Kidney (tissue), 14 donors: Measurements from ENCODE around the gene PHACTR3. TPM values are rescaled to one million over a fixed set of nuclear protein-coding genes. Genes with fewer than 3 reads are reported as not detected.

Source experiments
- DNase-seq, 5 donors: peaks; one replicate each; pipeline ENCODE4 v3.0.0-alpha.2; 2013 to 2020
- FAIRE-seq: peaks from 2 replicates; lab custom pipeline; 2012; peaks lifted over from hg19 to GRCh38; lab: Jason Lieb, UNC
- H3K27ac ChIP-seq, 2 donors: one replicate each; pipeline ENCODE4 v1.7.0; 2013; ENCODE audit warnings: low read depth in 2 of 2, low read length in 2 of 2, inconsistent platforms in 1 of 2
- H3K27me3 ChIP-seq: one replicate; pipeline ENCODE4 v1.7.1; 2013; ENCODE audit warnings: low read length, inconsistent platforms; ENCODE audit not compliant: control insufficient read depth, insufficient read depth
- H3K36me3 ChIP-seq, 3 donors: one replicate each; pipeline versions ENCODE4 v1.7.0 to v1.7.1; 2013; ENCODE audit warnings: low read length in 3 of 3, control low read depth in 1 of 3, inconsistent platforms in 1 of 3; ENCODE audit not compliant: insufficient read depth in 3 of 3, control insufficient read depth in 2 of 3
- H3K4me1 ChIP-seq, 3 donors: one replicate each; pipeline versions ENCODE4 v1.7.0 to v1.7.1; 2013; ENCODE audit warnings: low read length in 3 of 3, inconsistent platforms in 1 of 3, low read depth in 1 of 3; ENCODE audit not compliant: control insufficient read depth in 2 of 3, insufficient read depth in 2 of 3
- H3K4me3 ChIP-seq, 3 donors: one replicate each; pipeline versions ENCODE4 v1.7.0 to v1.8.1; 2013; ENCODE audit warnings: low read length in 3 of 3, control low read depth in 1 of 3, inconsistent platforms in 1 of 3
- H3K9ac ChIP-seq, 3 donors: one replicate each; pipeline versions ENCODE4 v1.7.0 to v1.7.1; 2013; ENCODE audit warnings: low read length in 3 of 3, control low read depth in 1 of 3, inconsistent platforms in 1 of 3
- H3K9me3 ChIP-seq, 3 donors: one replicate each; pipeline versions ENCODE4 v1.7.0 to v1.7.1; 2013; ENCODE audit warnings: low read length in 3 of 3, control low read depth in 1 of 3, inconsistent platforms in 1 of 3; ENCODE audit not compliant: control insufficient read depth in 2 of 3, insufficient read depth in 1 of 3
- CTCF ChIP-seq: IDR thresholded peaks from 3 replicates; pipeline ENCODE4 v1.5.1; 2012; ENCODE audit warnings: mild to moderate bottlenecking, moderate library complexity, borderline replicate concordance; ENCODE audit not compliant: insufficient read depth; ENCODE audit errors: extremely low read depth
- intact Hi-C: fragments of 100-400 bp; cut with DNase I; formaldehyde crosslinking; loops from one replicate; pipeline ENCODE4 v1.11.1; 2022
- polyA plus RNA-seq: library from polyadenylated mRNA; stranded (reverse); fragments of 350-450 nt; fragmentation: Illumina TruSeq; extraction: RNeasy Lipid Tissue Mini Kit (QIAGEN cat#74804); gene quantifications from one replicate; pipeline ENCODE4 v1.2.3, GENCODE V29; 2014; ENCODE audit warnings: low read depth, low replicate concordance; ENCODE audit not compliant: insufficient read depth
- total RNA-seq: library from RNA; stranded (reverse); fragmentation: NEBNext Ultra II Directional; extraction: Animal tissue kit (Norgen Biotek cat#: 25700); gene quantifications from one replicate; pipeline ENCODE4 v1.2.1, GENCODE V29; 2021
- donor health status: control.
- donor health status: control.
- donor health status: control.
- donor health status: control.
- donor health status: control.
- donor health status: DM: yes; HTN: yes; CAD: no.
- donor health status: Normal renal cell carcinoma (clear cell type).

The PHACTR3 gene
- total and polyA plus RNA-seq, 2 donors from 2014 or later = 1.7 to 12.3 TPM

GRCh38 chr20:59823030-59823423 lies 218.7 kb downstream of the PHACTR3 start:
- FAIRE-seq (no peak), DNase-seq (no peak)
- intact Hi-C loops = no loop called here
- no peaks in the 10 kb centered on the region for H3K27me3 ChIP-seq
- no peak for TF ChIP-seq CTCF
- H3K9me3 ChIP-seq = no peaks in the 10 kb centered on the region
- H3K9ac ChIP-seq = peak overlapping the region in 1 of 3 donors; percentile 34
- H3K36me3 ChIP-seq = no peaks in the 10 kb centered on the region
- no peaks in the 10 kb centered on the region for H3K4me1 ChIP-seq
- H3K4me3 ChIP-seq = no peak overlapping the region
- H3K27ac ChIP-seq = no peak overlapping the region

DNA sequence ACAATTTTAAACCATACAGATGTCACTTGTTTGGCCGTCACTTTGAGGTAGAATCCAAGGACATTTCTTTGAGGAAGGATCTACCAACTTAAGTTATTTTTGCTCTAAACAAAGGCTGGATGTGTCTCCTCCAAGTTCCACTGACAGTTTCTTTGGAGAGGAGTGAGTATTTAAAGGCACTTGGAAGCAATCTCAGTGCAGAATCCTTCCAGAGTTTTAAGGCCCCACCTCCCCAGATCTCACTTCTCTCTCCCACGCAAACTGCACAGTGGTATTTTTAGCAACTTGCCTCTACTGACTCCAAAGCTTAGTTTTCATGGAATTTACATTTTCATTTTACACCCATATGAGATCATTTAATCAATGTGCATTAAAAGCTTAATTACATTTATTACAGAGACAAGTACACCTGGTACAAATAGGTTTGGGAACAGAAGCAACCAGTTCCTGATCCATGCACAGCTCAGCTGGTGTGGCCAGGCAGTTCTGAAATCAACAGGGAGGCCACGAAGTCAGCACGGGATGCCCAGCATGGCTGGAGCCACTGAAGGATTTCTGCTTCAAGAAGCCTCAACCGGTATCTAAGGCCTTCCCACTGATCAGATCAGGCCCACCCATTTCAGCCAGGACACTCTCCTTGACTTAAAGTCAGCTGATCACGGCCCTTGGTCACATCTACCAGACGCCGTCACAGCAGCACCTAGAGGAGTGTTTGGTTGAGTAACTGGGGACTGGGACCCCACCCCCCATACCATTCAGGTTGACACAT lies 219.3 kb downstream of the PHACTR3 start:
- Histone ChIP-seq H3K36me3 (no peaks in the 10 kb centered on the region), H3K27ac (no peak overlapping the region), H3K9me3 (no peaks in the 10 kb centered on the region), H3K4me3 (no peak overlapping the region), H3K4me1 (no peaks in the 10 kb centered on the region), H3K9ac (peak overlapping the region in 1 of 3 donors; percentile 34), H3K27me3 (no peaks in the 10 kb centered on the region)
- DNase-seq (peak in 2 of 5 donors; percentile 18 to 56), FAIRE-seq (no peak)
- intact Hi-C loops = no loop called here
- TF ChIP-seq CTCF = no peak

GRCh38 chr20:59824711-59825562 lies 220.6 kb downstream of the PHACTR3 start:
- no peak for TF ChIP-seq CTCF
- H3K27ac ChIP-seq = no peak overlapping the region
- H3K4me1 ChIP-seq = no peaks in the 10 kb centered on the region
- no peaks in the 10 kb centered on the region for H3K27me3 ChIP-seq
- intact Hi-C loops = no loop called here
- DNase-seq (peak in 1 of 5 donors; percentile 38), FAIRE-seq (no peak)
- H3K9me3 ChIP-seq = no peaks in the 10 kb centered on the region
- H3K9ac ChIP-seq = no peak overlapping the region
- no peaks in the 10 kb centered on the region for H3K36me3 ChIP-seq
- H3K4me3 ChIP-seq = no peak overlapping the region
